ENCODE results near the gene WDR55.
A peak's percentile ranks its signal among the peaks of the same experiment; 100 is the strongest.
"Not testable (repeated sequence)": the region's sequence is repeated elsewhere in the genome, so short reads cannot be mapped to it uniquely, and the experiment has no call there.

Gene WDR55

DNA sequence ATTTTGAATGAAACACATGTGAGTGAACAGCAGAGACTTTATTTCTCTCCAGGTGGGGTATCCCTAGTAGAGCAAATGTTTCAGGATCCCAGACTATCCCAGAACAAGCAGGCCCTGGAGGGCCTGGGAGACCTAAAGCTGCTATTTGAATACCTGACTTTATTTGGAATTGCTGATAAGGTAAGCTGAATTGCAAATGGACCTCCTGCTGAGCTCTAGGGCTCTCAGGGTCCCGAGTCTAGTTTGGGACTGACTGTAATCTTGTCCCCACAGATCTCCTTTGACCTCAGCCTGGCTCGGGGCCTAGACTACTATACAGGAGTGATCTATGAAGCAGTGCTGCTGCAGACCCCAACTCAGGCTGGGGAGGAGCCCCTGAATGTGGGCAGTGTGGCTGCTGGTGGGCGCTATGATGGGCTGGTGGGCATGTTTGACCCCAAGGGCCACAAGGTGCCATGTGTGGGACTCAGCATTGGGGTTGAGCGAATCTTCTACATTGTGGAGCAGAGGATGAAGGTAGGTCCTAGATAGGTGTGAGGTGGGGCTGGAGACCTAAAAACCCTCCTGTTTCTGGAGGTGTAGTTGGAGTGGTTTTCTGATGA, 32.3 kb downstream of the WDR55 start:
- Histone ChIP-seq H3K27ac (ENCODE audit: low read length) (no peak overlapping the region), H3K9ac (ENCODE audit: low read length) (no peak overlapping the region), H3K4me3 (ENCODE audit: low read length) (no peak overlapping the region), H3K9me3 (ENCODE audit: insufficient read depth, low read length) (no peaks in the 10 kb centered on the region), H2AFZ (ENCODE audit: low read depth, low read length) (no peak overlapping the region), H3K4me1 (ENCODE audit: low read length) (peaks cover 15% of the 10 kb centered on the region), H3K4me2 (ENCODE audit: low read length) (no peak overlapping the region), H3K79me2 (ENCODE audit: low read length) (peaks cover 28% of the 10 kb centered on the region), H3K27me3 (ENCODE audit: low read depth, low read length) (no peaks in the 10 kb centered on the region), H3K36me3 (replicated peaks; ENCODE audit: low read depth, low read length) (peaks cover 33% of the 10 kb centered on the region), H4K20me1 (ENCODE audit: insufficient read depth, low read length) (no peaks in the 10 kb centered on the region)
- no peak for TF ChIP-seq EZH2phosphoT487 (IDR thresholded peaks at IDR 0.05; ENCODE audit: low read depth)
- no peak for TF ChIP-seq CTCF (IDR thresholded peaks at IDR 0.05; ENCODE audit: low read depth, low read length)

DNA sequence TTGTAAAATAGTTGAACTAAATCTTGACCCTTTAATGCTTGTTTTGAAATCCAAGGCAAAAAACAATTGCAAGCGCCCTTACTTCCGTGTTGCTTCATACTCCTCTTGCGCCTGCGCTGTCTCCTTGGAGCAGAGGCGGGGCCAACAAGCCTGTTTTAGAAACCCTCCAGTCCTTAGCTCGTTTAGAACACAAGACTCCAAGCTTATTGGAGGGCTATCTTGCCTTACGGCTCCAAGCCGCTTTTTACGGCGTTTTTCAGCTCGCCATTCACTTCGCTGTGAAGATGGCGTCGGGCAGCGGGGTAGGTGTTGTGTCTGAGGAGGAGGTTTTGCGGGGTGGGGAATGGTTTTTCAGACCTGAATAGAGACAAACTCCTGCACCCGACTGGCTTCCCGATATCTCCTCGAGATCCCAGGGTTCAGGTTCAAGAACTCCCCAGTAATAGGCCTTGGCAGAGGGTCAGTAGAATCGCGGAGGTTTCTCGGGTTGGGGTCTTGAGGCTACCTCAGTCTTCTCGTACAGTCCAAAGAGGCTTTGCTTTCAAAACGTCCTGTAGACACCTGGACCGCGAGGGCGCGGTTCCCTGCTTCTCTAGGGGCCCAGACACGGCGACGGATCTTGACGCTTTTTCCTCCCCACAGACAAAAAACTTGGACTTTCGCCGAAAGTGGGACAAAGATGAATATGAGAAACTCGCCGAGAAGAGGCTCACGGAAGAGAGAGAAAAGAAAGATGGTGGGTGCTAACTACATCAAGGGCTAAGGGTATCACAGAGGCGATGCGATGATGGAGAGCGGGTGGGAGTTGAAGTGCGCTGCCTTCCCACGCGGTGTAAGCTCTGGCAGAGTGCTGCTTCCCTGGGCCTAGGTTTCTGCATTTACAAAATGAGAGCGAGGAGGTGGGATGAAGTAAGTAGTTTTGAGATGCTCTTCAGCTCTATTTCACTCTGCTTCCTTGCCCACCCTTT, 35.8 kb downstream of the WDR55 start, which contains the start of gene ZMAT2:
ZMAT2 (plus strand) TSS at position 271 of the 968 bp plus-strand sequence; CDS start at position 285, 14 bp downstream.
- H3K27ac ChIP-seq (ENCODE audit: low read length), result no peak within 1 kb of the TSS
- H3K36me3 ChIP-seq (replicated peaks; ENCODE audit: low read depth, low read length), result peaks cover 35% of the 10 kb centered on the region

GRCh38 chr5:140707812-140708211, 43.1 kb downstream of the WDR55 start:
- Histone ChIP-seq H3K27ac (ENCODE audit: low read length) (no peak overlapping the region), H3K79me2 (ENCODE audit: low read length) (no peaks in the 10 kb centered on the region), H3K9ac (ENCODE audit: low read length) (no peak overlapping the region), H3K4me3 (ENCODE audit: low read length) (no peak overlapping the region), H3K4me2 (ENCODE audit: low read length) (no peak overlapping the region), H3K27me3 (ENCODE audit: low read depth, low read length) (no peaks in the 10 kb centered on the region), H3K4me1 (ENCODE audit: low read length) (no peaks in the 10 kb centered on the region; the same call in 1 of the 2 replicates), H3K9me3 (ENCODE audit: insufficient read depth, low read length) (no peaks in the 10 kb centered on the region), H3K36me3 (replicated peaks; ENCODE audit: low read depth, low read length) (peaks cover 14% of the 10 kb centered on the region), H2AFZ (ENCODE audit: low read depth, low read length) (no peak overlapping the region), H4K20me1 (ENCODE audit: insufficient read depth, low read length) (no peaks in the 10 kb centered on the region)
- TF ChIP-seq CTCF (IDR thresholded peaks at IDR 0.05; ENCODE audit: low read depth, low read length), result no peak
- no peak for TF ChIP-seq EZH2phosphoT487 (IDR thresholded peaks at IDR 0.05; ENCODE audit: low read depth)

More for the DNA sequence above, 35.8 kb downstream of the WDR55 start, which contains the start of gene ZMAT2:
- peak within 1 kb of the TSS; percentile 82 for H3K4me2 ChIP-seq (ENCODE audit: low read length)
- peaks cover 10% of the 10 kb centered on the region for H3K4me1 ChIP-seq (ENCODE audit: low read length)
- peak within 1 kb of the TSS; percentile 71 for H3K9ac ChIP-seq (ENCODE audit: low read length)
- H3K9me3 ChIP-seq (ENCODE audit: insufficient read depth, low read length), result no peaks in the 10 kb centered on the region
- H4K20me1 ChIP-seq (ENCODE audit: insufficient read depth, low read length), result no peaks in the 10 kb centered on the region
- H3K27me3 ChIP-seq (ENCODE audit: low read depth, low read length), result no peaks in the 10 kb centered on the region
- peak within 1 kb of the TSS; percentile 100 for H3K4me3 ChIP-seq (ENCODE audit: low read length)
- TF ChIP-seq EZH2phosphoT487 (IDR thresholded peaks at IDR 0.05; ENCODE audit: low read depth) (no peak), CTCF (IDR thresholded peaks at IDR 0.05; ENCODE audit: low read depth, low read length) (no peak)
- peaks cover 15% of the 10 kb centered on the region for H3K79me2 ChIP-seq (ENCODE audit: low read length)
- no peak within 1 kb of the TSS for H2AFZ ChIP-seq (ENCODE audit: low read depth, low read length)

- not testable (repeated sequence) for H3K79me2 ChIP-seq (ENCODE audit: low read length); H3K4me3 ChIP-seq (ENCODE audit: low read length); H3K27ac ChIP-seq (ENCODE audit: low read length); H4K20me1 ChIP-seq (ENCODE audit: insufficient read depth, low read length); H2AFZ ChIP-seq (ENCODE audit: low read depth, low read length); H3K9me3 ChIP-seq (ENCODE audit: insufficient read depth, low read length); H3K9ac ChIP-seq (ENCODE audit: low read length); H3K4me2 ChIP-seq (ENCODE audit: low read length); H3K4me1 ChIP-seq (ENCODE audit: low read length); H3K27me3 ChIP-seq (ENCODE audit: low read depth, low read length)
- peaks cover 11% of the 10 kb centered on the region for H3K36me3 ChIP-seq (replicated peaks; ENCODE audit: low read depth, low read length)
Observed at GRCh38 chr5:140708787-140709186, 44.1 kb downstream of the WDR55 start.
